ENCODE results near the gene CASQ1.

GRCh38 chr1:160178731-160179130, 11.6 kb upstream of the CASQ1 start:
- TF ChIP-seq SP1 (IDR thresholded peaks at IDR 0.05) (no peak), ARNT (IDR thresholded peaks at IDR 0.05) (no peak), HDGF (IDR thresholded peaks at IDR 0.05; ENCODE audit: borderline replicate concordance) (no peak), FOXM1 (IDR thresholded peaks at IDR 0.05; ENCODE audit: borderline replicate concordance) (no peak), CTBP1 (IDR thresholded peaks at IDR 0.05; ENCODE audit: borderline replicate concordance) (no peak), LEF1 (IDR thresholded peaks at IDR 0.05; ENCODE audit: borderline replicate concordance) (no peak), PKNOX1 (IDR thresholded peaks at IDR 0.05) (no peak), BHLHE40 (IDR thresholded peaks at IDR 0.05; ENCODE audit: borderline replicate concordance) (no peak), ELF4 (IDR thresholded peaks at IDR 0.05) (no peak), TARDBP (IDR thresholded peaks at IDR 0.05) (no peak)

All from HEK293T (cell line).